Neural progenitor cell (in vitro differentiated cells): ENCODE results near the gene ENPP4.

Experiments used
- EZH2phosphoT487 ChIP-seq: fragments of 200-600 bp; sonication (generic); IDR thresholded peaks from 2 replicates; pipeline ENCODE4 v1.6.1; 2017; ENCODE audit warnings: antibody characterized with exemption
- TF ChIP-seq, protein P1 (sequence below): fragments of 200-600 bp; sonication (generic); IDR thresholded peaks from 2 replicates; pipeline ENCODE4 v1.5.1; 2017; ENCODE audit warnings: antibody characterized with exemption, mild to moderate bottlenecking

DNA sequence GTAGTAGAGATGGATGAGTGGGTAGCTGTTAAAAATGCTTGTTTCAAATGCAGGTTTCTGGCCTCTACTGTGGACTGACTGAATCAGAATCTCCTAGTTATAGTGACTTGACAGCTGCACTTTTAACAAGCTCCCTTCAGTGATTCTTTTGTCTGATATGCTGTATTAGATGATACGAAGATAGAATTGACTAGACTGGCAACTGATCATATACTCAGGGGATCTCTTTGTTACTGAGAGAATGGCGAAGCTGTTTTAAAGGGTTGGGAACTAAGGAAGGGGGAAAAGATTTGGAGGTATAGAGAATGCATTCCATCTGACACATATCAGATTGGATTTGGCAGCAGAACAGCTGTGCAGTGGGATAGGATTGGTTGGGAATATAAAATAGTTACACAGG lies 7.0 kb downstream of the ENPP4 start:
- no peak for TF ChIP-seq EZH2phosphoT487
- TF ChIP-seq, protein P1, sequence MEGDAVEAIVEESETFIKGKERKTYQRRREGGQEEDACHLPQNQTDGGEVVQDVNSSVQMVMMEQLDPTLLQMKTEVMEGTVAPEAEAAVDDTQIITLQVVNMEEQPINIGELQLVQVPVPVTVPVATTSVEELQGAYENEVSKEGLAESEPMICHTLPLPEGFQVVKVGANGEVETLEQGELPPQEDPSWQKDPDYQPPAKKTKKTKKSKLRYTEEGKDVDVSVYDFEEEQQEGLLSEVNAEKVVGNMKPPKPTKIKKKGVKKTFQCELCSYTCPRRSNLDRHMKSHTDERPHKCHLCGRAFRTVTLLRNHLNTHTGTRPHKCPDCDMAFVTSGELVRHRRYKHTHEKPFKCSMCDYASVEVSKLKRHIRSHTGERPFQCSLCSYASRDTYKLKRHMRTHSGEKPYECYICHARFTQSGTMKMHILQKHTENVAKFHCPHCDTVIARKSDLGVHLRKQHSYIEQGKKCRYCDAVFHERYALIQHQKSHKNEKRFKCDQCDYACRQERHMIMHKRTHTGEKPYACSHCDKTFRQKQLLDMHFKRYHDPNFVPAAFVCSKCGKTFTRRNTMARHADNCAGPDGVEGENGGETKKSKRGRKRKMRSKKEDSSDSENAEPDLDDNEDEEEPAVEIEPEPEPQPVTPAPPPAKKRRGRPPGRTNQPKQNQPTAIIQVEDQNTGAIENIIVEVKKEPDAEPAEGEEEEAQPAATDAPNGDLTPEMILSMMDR: no peak
